HepG2 (cell line): ENCODE data around the gene PARM1. TPM values are rescaled to one million over a fixed set of nuclear protein-coding genes. Genes with fewer than 3 reads are reported as not detected.

Source experiments
- ATAC-seq: fragments of 200-7000 bp; cut with Tn5 transposase; 3 replicates; pipeline ENCODE4 v1.9.1; 2020; ENCODE audit warnings: mild to moderate bottlenecking, moderate library complexity
- BruUV-seq: library from RNA; stranded (reverse); fragments of 400-500 nt; replicated peaks from 2 replicates; lab custom pipeline; 2021; lab: Mats Ljungman, UMichigan
- CTCF ChIA-PET: fragments of 300-600 bp; formaldehyde crosslinking; extraction: SDS; loops from one replicate; lab custom pipeline; 2021; ENCODE audit warnings: low total read pairs, inconsistent platforms, low intra/inter-chr PET ratio; lab: Yijun Ruan, JAX
- POLR2A ChIA-PET: fragments of 350-600 bp; sonication (Branson Sonifier 250); formaldehyde crosslinking; loops from one replicate; lab custom pipeline; 2020; ENCODE audit warnings: antibody characterized with exemption, inconsistent platforms; lab: Yijun Ruan, JAX
- DNase-seq: peaks from one replicate; pipeline ENCODE4 v3.0.0-alpha.2; 2015; ENCODE audit warnings: low spot score
- FAIRE-seq: peaks from 3 replicates; lab custom pipeline; 2011; peaks lifted over from hg19 to GRCh38; lab: Jason Lieb, UNC
- H2AFZ ChIP-seq: one replicate; pipeline ENCODE4 v1.6.1; 2011; ENCODE audit warnings: low read length, inconsistent platforms
- H3K27ac ChIP-seq: fragments of 300-600 bp; 3 replicates; pipeline ENCODE4 v1.8.0; 2011; ENCODE audit warnings: mixed run types, mild to moderate bottlenecking, mixed read lengths, low read length, inconsistent platforms; ENCODE audit not compliant: insufficient read depth; ENCODE audit errors: extremely low read length
- H3K27me3 ChIP-seq, 2 experiments: fragments of 200-600 bp in 1 of 2; 2 replicates in 1 of 2; 3 replicates in 1 of 2; pipeline versions ENCODE4 v1.6.0 to v1.8.0; 2011; ENCODE audit warnings: low read length in 2 of 2, mild to moderate bottlenecking in 2 of 2, moderate library complexity in 2 of 2, inconsistent platforms in 1 of 2; ENCODE audit not compliant: insufficient read depth in 2 of 2, control insufficient read depth in 1 of 2
- H3K36me3 ChIP-seq, 2 experiments: fragments of 200-600 bp in 1 of 2; replicated peaks in 1 of 2; 2 replicates in 1 of 2; 3 replicates in 1 of 2; pipeline versions ENCODE4 v1.5.1 to v1.8.0; 2011; ENCODE audit warnings: low read length in 2 of 2, inconsistent platforms in 1 of 2; ENCODE audit not compliant: insufficient read depth in 2 of 2, control insufficient read depth in 1 of 2
- H3K4me1 ChIP-seq: 2 replicates; pipeline ENCODE4 v1.5.1; 2012; ENCODE audit warnings: low read length, inconsistent platforms; ENCODE audit not compliant: insufficient read depth
- H3K4me2 ChIP-seq: 2 replicates; pipeline ENCODE4 v1.6.0; 2011; ENCODE audit warnings: low read depth, low read length, inconsistent platforms
- H3K4me3 ChIP-seq, 3 experiments: fragments of 200-600 bp in 1 of 3; sonication (generic), shearing (Covaris generic) in 1 of 3; replicated peaks in 1 of 3; 2 replicates each; pipeline ENCODE4 v1.5.1; 2011 to 2016; ENCODE audit warnings: low read length in 3 of 3, inconsistent platforms in 2 of 3, low read depth in 2 of 3, mild to moderate bottlenecking in 2 of 3, control low read depth in 1 of 3, mixed read lengths in 1 of 3; ENCODE audit not compliant: insufficient read depth in 1 of 3
- H3K79me2 ChIP-seq: one replicate; pipeline ENCODE4 v1.6.1; 2011; ENCODE audit warnings: low read length, inconsistent platforms; ENCODE audit not compliant: insufficient read depth
- H3K9ac ChIP-seq: 2 replicates; pipeline ENCODE4 v1.6.0; 2011; ENCODE audit warnings: mild to moderate bottlenecking, low read depth, low read length, inconsistent platforms; ENCODE audit not compliant: insufficient read depth
- H3K9me3 ChIP-seq: 2 replicates; pipeline ENCODE4 v1.5.1; 2012; ENCODE audit warnings: mild to moderate bottlenecking, low read length
- H4K20me1 ChIP-seq: 2 replicates; pipeline ENCODE4 v1.6.0; 2011; ENCODE audit warnings: inconsistent platforms, mild to moderate bottlenecking, low read length, moderate library complexity; ENCODE audit not compliant: insufficient read depth
- CC2D1A ChIP-seq: sonication (generic); formaldehyde crosslinking; IDR thresholded peaks from 2 replicates; pipeline ENCODE4 v1.8.1; 2023; ENCODE audit warnings: mild to moderate bottlenecking, missing genetic modification reagents
- ESRRA ChIP-seq: sonication (generic); formaldehyde crosslinking; IDR thresholded peaks from 2 replicates; pipeline ENCODE4 v1.5.1; 2020; ENCODE audit warnings: mild to moderate bottlenecking, low read depth, missing genetic modification reagents
- KDM1A ChIP-seq: IDR thresholded peaks from 2 replicates; pipeline ENCODE4 v1.6.1; 2016; ENCODE audit warnings: missing compliant biosample characterization
- ZNF143 ChIP-seq: sonication (generic); formaldehyde crosslinking; IDR thresholded peaks from 2 replicates; pipeline ENCODE4 v1.4.0; 2020; ENCODE audit warnings: missing genetic modification reagents
- ZNF841 ChIP-seq: sonication (generic); formaldehyde crosslinking; IDR thresholded peaks from 2 replicates; pipeline ENCODE4 v1.8.1; 2023; ENCODE audit warnings: missing genetic modification reagents, borderline replicate concordance
- WGBS: methylation state at CpG from one replicate; pipeline ENCODE4 v1.1.6; 2017; ENCODE audit warnings: low lambda C conversion rate; 5-methylcytosine and 5-hydroxymethylcytosine counted together
- in situ Hi-C: cut with HindIII; loops from 2 replicates; pipeline ENCODE4 v1.10.0; 2017; ENCODE audit warnings: low pct_unique_long_range_greater_than_20kb; ENCODE audit not compliant: extremely low pct_ligation_motif_present
- intact Hi-C: fragments of 100-400 bp; cut with micrococcal nuclease; formaldehyde crosslinking; loops from one replicate; pipeline ENCODE4 v1.10.0; 2022; ENCODE audit not compliant: unreplicated experiment
- polyA plus RNA-seq, 8 experiments: library from polyadenylated mRNA; depleted of rRNA in 3 of 8; stranded (reverse) in 7 of 8; unstranded in 1 of 8; fragments of >200 nt; fragmentation: Illumina TruSeq in 4 of 8; extraction: Trizol in 4 of 8; gene quantifications; 2 replicates each; pipeline versions ENCODE4 v1.2.1 to v1.2.3, GENCODE V29; 2011 to 2016; ENCODE audit warnings: low read depth in 4 of 8, missing spikeins in 1 of 8, mixed read lengths in 1 of 8; ENCODE audit not compliant: insufficient read depth in 1 of 8
- total RNA-seq, 5 experiments: library from RNA; depleted of rRNA; stranded (reverse); fragments of >200 nt; fragmentation: Illumina TruSeq; extraction: Trizol; gene quantifications; 2 replicates each; pipeline ENCODE4 v1.2.3, GENCODE V29; 2016; ENCODE audit warnings: low read depth in 1 of 5
- TF ChIP-seq, protein P1 (sequence below): sonication (generic); formaldehyde crosslinking; IDR thresholded peaks from 2 replicates; pipeline ENCODE4 v1.4.0; 2020; ENCODE audit warnings: missing genetic modification reagents
- TF ChIP-seq, protein P2 (sequence below): sonication (generic); formaldehyde crosslinking; IDR thresholded peaks from 2 replicates; pipeline ENCODE4 v1.5.1; 2020; ENCODE audit warnings: missing genetic modification reagents, mild to moderate bottlenecking, borderline replicate concordance
- TF ChIP-seq, protein P3 (sequence below): sonication (generic); formaldehyde crosslinking; IDR thresholded peaks from 2 replicates; pipeline ENCODE4 v1.4.0; 2020; ENCODE audit warnings: missing genetic modification reagents, mild to moderate bottlenecking, borderline replicate concordance
- TF ChIP-seq, protein P4 (sequence below): IDR thresholded peaks from 2 replicates; pipeline ENCODE4 v1.6.1; 2016; ENCODE audit warnings: mild to moderate bottlenecking, missing biosample characterization, missing genetic modification reagents

The PARM1 gene
- total and polyA plus RNA-seq, 2 of the 13 experiments (the other 11 are each of a cell fraction or from before 2014, with no cell fraction given), result not detected

DNA sequence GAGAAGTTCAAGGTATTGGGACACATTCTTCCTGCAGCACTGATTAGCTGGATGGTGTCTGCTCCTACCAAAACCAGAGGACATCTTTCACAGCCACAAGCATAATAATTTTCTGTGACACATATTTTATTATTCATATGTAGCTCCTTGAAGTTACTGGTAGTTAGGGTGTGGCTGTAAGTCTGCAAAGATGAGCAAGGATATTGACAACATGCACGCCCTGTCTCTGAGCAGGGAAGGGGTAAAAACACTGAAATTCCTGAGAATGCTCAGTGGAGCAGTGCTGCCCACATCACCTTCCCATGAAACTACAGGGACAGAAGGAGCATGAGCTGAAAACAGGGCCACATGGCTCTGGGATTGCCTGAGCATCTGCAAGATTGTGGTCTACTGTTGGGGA is 38.9 kb downstream of the PARM1 start:
- no peak overlapping the region for H3K4me3 ChIP-seq
- ATAC-seq (no peak), FAIRE-seq (no peak), DNase-seq (no peak)
- H3K79me2 ChIP-seq, result no peaks in the 10 kb centered on the region
- H2AFZ ChIP-seq, result no peak overlapping the region
- 0 out of 2 replicates have a peak, but pooled peaks cover 4% of the 10 kb centered on the region for H3K4me1 ChIP-seq
- no peaks in the 10 kb centered on the region; a peak in 1 of 5 replicates for H3K27me3 ChIP-seq
- ChIA-PET CTCF (no interaction called here), POLR2A (no interaction called here)
- in situ Hi-C loops (no loop called here), intact Hi-C loops (no loop called here)
- BruUV-seq, result no TSS peak
- no peak overlapping the region for H3K4me2 ChIP-seq
- TF ChIP-seq, protein P1, sequence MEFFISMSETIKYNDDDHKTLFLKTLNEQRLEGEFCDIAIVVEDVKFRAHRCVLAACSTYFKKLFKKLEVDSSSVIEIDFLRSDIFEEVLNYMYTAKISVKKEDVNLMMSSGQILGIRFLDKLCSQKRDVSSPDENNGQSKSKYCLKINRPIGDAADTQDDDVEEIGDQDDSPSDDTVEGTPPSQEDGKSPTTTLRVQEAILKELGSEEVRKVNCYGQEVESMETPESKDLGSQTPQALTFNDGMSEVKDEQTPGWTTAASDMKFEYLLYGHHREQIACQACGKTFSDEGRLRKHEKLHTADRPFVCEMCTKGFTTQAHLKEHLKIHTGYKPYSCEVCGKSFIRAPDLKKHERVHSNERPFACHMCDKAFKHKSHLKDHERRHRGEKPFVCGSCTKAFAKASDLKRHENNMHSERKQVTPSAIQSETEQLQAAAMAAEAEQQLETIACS (CRISPR knock-in tag), result no peak
- H3K9ac ChIP-seq, result no peak overlapping the region
- no peak overlapping the region for H3K27ac ChIP-seq
- H3K36me3 ChIP-seq, result no peaks in the 10 kb centered on the region
- WGBS, result 0% methylated on average over 1 of the region's 1 CpG
- no peaks in the 10 kb centered on the region for H3K9me3 ChIP-seq
- no peaks in the 10 kb centered on the region for H4K20me1 ChIP-seq

DNA sequence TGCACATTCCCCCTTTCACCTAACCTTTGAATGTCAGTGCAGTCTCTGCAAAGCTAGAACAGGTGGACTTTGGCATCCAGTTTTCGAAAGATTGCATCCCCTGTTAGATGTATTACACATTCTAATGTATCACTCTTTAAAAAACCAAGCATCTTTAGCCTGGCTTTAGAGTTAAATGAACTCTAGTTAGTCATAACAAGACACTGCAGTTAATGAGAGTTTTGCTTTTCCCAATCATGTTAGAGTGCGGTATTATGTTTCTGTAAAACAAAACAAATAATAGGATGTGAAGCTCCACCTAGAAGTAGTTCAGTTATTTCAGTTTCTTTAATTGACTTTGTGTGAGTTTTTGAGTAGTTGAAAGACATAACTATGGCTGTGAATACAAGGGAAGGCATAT is 42.2 kb downstream of the PARM1 start:
- Histone ChIP-seq H3K4me3 (no peak overlapping the region), H2AFZ (no peak overlapping the region), H3K27ac (no peak overlapping the region), H3K79me2 (no peaks in the 10 kb centered on the region), H3K4me1 (0 out of 2 replicates have a peak, but pooled peaks cover 4% of the 10 kb centered on the region), H4K20me1 (no peaks in the 10 kb centered on the region), H3K9me3 (peaks cover 7% of the 10 kb centered on the region; the same call in 1 of the 2 replicates), H3K4me2 (no peak overlapping the region), H3K9ac (no peak overlapping the region), H3K27me3 (no peaks in the 10 kb centered on the region), H3K36me3 (no peaks in the 10 kb centered on the region)
- in situ Hi-C loops (no loop called here), intact Hi-C loops (no loop called here)
- ChIA-PET POLR2A (no interaction called here), CTCF (no interaction called here)
- 41% methylated on average over 2 of the region's 2 CpGs for WGBS
- TF ChIP-seq KDM1A (CRISPR knock-in tag) (no peak), ZNF143 (CRISPR knock-in tag) (no peak), ESRRA (CRISPR knock-in tag) (no peak), CC2D1A (no peak), ZNF841 (no peak)
- TF ChIP-seq, protein P2, sequence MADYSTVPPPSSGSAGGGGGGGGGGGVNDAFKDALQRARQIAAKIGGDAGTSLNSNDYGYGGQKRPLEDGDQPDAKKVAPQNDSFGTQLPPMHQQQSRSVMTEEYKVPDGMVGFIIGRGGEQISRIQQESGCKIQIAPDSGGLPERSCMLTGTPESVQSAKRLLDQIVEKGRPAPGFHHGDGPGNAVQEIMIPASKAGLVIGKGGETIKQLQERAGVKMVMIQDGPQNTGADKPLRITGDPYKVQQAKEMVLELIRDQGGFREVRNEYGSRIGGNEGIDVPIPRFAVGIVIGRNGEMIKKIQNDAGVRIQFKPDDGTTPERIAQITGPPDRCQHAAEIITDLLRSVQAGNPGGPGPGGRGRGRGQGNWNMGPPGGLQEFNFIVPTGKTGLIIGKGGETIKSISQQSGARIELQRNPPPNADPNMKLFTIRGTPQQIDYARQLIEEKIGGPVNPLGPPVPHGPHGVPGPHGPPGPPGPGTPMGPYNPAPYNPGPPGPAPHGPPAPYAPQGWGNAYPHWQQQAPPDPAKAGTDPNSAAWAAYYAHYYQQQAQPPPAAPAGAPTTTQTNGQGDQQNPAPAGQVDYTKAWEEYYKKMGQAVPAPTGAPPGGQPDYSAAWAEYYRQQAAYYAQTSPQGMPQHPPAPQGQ (CRISPR knock-in tag), result no peak
- TF ChIP-seq, protein P3, sequence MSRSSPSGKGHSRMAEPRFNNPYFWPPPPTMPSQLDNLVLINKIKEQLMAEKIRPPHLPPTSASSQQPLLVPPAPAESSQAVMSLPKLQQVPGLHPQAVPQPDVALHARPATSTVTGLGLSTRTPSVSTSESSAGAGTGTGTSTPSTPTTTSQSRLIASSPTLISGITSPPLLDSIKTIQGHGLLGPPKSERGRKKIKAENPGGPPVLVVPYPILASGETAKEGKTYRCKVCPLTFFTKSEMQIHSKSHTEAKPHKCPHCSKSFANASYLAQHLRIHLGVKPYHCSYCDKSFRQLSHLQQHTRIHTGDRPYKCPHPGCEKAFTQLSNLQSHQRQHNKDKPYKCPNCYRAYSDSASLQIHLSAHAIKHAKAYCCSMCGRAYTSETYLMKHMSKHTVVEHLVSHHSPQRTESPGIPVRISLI (CRISPR knock-in tag), result no peak
- TF ChIP-seq, protein P4, sequence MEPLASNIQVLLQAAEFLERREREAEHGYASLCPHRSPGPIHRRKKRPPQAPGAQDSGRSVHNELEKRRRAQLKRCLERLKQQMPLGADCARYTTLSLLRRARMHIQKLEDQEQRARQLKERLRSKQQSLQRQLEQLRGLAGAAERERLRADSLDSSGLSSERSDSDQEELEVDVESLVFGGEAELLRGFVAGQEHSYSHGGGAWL (CRISPR knock-in tag), result no peak
- FAIRE-seq (no peak), DNase-seq (no peak), ATAC-seq (no peak)
- BruUV-seq, result no TSS peak
